Muscle layer of duodenum (tissue), 2 donors: Measurements from ENCODE around the gene STRN.
"Not testable (repeated sequence)": the region's sequence is repeated elsewhere in the genome, so short reads cannot be mapped to it uniquely, and the experiment has no call there.

ENCODE experiments used
- H3K27ac ChIP-seq: one replicate; pipeline ENCODE4 v1.7.0; 2013; ENCODE audit warnings: mild to moderate bottlenecking, low read length
- H3K27me3 ChIP-seq: one replicate; pipeline ENCODE4 v1.7.0; 2013; ENCODE audit warnings: low read depth, mild to moderate bottlenecking, control low read depth, low read length
- H3K36me3 ChIP-seq, 2 donors: one replicate each; pipeline ENCODE4 v1.7.0; 2013; ENCODE audit warnings: low read length in 2 of 2, control low read depth in 1 of 2, mild to moderate bottlenecking in 1 of 2; ENCODE audit not compliant: insufficient read depth in 2 of 2, control insufficient read depth in 1 of 2
- H3K4me1 ChIP-seq, 2 donors: one replicate each; pipeline ENCODE4 v1.7.0; 2013; ENCODE audit warnings: low read length in 2 of 2, mild to moderate bottlenecking in 2 of 2, control low read depth in 1 of 2, moderate library complexity in 1 of 2; ENCODE audit not compliant: insufficient read depth in 2 of 2, control insufficient read depth in 1 of 2
- H3K4me3 ChIP-seq, 2 donors: one replicate each; pipeline ENCODE4 v1.7.0; 2013; ENCODE audit warnings: low read length in 2 of 2, low read depth in 1 of 2, mild to moderate bottlenecking in 1 of 2
- H3K9me3 ChIP-seq, 2 donors: one replicate each; pipeline ENCODE4 v1.7.0; 2013; ENCODE audit warnings: low read length in 2 of 2, control low read depth in 1 of 2, mild to moderate bottlenecking in 1 of 2; ENCODE audit not compliant: control insufficient read depth in 1 of 2
- donor health status: healthy.

The STRN gene

DNA sequence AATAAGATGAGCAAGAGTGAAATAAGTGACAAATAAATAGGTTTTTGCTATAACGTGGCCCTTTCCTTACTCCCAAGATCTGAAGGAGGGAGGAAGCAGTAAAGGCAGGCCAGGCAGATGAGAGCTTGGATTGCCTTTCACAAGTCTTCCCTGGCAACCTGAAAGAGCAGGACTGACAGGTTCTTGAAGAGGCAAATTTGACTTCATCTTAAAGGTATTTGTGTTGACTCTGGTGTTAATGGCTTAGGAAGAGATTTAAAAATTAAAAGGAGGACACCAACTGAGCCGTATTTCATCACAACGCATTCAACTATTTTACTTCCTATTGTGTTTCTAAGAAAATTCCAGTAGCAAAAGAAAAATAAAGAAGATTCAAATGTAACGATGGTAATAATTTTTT lies 3.2 kb downstream of the STRN start:
- Histone ChIP-seq H3K9me3 (no peaks in the 10 kb centered on the region), H3K27ac (no peak overlapping the region), H3K4me3 (no peak overlapping the region), H3K27me3 (no peaks in the 10 kb centered on the region), H3K36me3 (no peaks in the 10 kb centered on the region), H3K4me1 (peaks cover 0 to 14% of the 10 kb centered on the region in 2 donors)

GRCh38 chr2:36960773-36961172 lies 5.6 kb downstream of the STRN start:
- Histone ChIP-seq H3K4me3 (no peak overlapping the region), H3K4me1 (peaks cover 0 to 14% of the 10 kb centered on the region in 2 donors), H3K36me3 (no peaks in the 10 kb centered on the region), H3K9me3 (no peaks in the 10 kb centered on the region), H3K27me3 (no peaks in the 10 kb centered on the region), H3K27ac (no peak overlapping the region)

- Histone ChIP-seq H3K4me1 (peaks cover 0 to 10% of the 10 kb centered on the region in 2 donors), H3K4me3 (no peak overlapping the region), H3K36me3 (no peaks in the 10 kb centered on the region), H3K27ac (no peak overlapping the region), H3K9me3 (no peaks in the 10 kb centered on the region), H3K27me3 (no peaks in the 10 kb centered on the region)
Measured at GRCh38 chr2:36960005-36960675, 6.2 kb downstream of the STRN start.

DNA sequence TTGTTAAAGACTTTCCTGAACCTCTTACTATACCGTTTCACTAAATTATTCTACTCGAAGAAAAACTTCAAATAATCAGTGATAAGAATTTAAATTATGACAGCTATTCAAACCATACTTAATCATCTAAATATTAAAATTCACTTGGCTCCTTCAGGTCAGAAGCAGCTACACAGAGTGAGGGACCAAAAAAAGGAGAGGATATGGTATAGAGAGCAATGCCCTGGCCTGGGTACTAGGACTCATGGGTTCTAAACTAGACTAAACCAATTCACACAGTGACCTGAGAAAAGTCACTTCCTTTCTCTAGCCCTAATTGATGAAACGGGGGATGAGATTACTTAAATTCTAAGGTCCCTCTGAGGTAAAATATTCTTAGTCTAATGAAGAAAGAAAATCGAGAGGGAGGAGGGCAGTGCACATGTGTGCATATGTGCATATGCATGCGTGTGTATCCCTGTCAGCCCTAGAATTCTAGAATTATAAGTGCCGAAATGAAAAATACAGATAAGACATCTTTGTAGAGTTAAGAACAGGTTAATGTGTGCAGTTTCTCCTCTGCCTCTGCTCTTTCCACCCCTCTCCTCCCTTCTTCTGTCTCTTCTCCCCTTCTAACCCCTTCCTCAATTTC lies 11.2 kb downstream of the STRN start:
- no peaks in the 10 kb centered on the region for H3K36me3 ChIP-seq
- H3K4me1 ChIP-seq, result peaks cover 0 to 10% of the 10 kb centered on the region in 2 donors
- H3K27me3 ChIP-seq, result no peaks in the 10 kb centered on the region
- H3K4me3 ChIP-seq, result no peak overlapping the region
- H3K9me3 ChIP-seq, result no peaks in the 10 kb centered on the region
- no peak overlapping the region for H3K27ac ChIP-seq

GRCh38 chr2:36952748-36953197 lies 13.6 kb downstream of the STRN start:
- H3K4me1 ChIP-seq, result peaks cover 0 to 10% of the 10 kb centered on the region in 2 donors
- H3K36me3 ChIP-seq, result no peaks in the 10 kb centered on the region
- H3K27ac ChIP-seq, result no peak overlapping the region
- H3K27me3 ChIP-seq, result no peaks in the 10 kb centered on the region
- no peaks in the 10 kb centered on the region for H3K9me3 ChIP-seq
- no peak overlapping the region for H3K4me3 ChIP-seq

GRCh38 chr2:36951574-36951973 lies 14.8 kb downstream of the STRN start:
- Histone ChIP-seq H3K9me3 (no peaks in the 10 kb centered on the region), H3K4me3 (no peak overlapping the region), H3K36me3 (no peaks in the 10 kb centered on the region), H3K27me3 (no peaks in the 10 kb centered on the region), H3K27ac (no peak overlapping the region), H3K4me1 (peaks cover 0 to 10% of the 10 kb centered on the region in 2 donors)

DNA sequence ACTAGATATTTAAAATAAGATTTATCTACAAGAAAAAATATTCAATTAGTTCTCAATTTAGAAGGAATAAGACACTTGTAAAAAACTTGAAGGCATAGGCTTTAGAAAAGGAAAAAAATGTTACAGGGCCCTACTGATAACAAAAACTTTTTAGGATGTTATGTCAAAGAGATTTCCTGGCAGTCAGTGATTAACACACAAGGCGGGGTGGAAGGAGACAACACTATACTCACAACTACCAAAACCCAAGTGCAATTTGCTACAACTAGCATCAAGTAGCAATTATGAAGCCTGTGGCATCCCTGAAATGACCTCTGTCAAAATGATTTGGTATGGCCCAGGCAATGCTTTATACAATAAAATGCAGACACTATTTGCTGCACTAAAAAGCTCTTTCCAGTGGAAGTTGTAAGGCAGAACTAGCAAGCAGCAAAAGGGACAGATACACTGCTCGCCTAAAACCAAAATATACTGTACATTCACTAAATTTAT lies 15.3 kb downstream of the STRN start:
- Histone ChIP-seq H3K4me1 (peaks cover 0 to 10% of the 10 kb centered on the region in 2 donors), H3K4me3 (no peak overlapping the region), H3K9me3 (no peaks in the 10 kb centered on the region), H3K27me3 (no peaks in the 10 kb centered on the region), H3K27ac (no peak overlapping the region), H3K36me3 (no peaks in the 10 kb centered on the region)

- no peaks in the 10 kb centered on the region for H3K9me3 ChIP-seq
- no peak overlapping the region for H3K27ac ChIP-seq
- H3K4me3 ChIP-seq, result no peak overlapping the region
- peaks cover 0 to 10% of the 10 kb centered on the region in 2 donors for H3K4me1 ChIP-seq
- no peaks in the 10 kb centered on the region for H3K36me3 ChIP-seq
- H3K27me3 ChIP-seq, result no peaks in the 10 kb centered on the region
Measured at GRCh38 chr2:36949845-36950244, 16.5 kb downstream of the STRN start.

DNA sequence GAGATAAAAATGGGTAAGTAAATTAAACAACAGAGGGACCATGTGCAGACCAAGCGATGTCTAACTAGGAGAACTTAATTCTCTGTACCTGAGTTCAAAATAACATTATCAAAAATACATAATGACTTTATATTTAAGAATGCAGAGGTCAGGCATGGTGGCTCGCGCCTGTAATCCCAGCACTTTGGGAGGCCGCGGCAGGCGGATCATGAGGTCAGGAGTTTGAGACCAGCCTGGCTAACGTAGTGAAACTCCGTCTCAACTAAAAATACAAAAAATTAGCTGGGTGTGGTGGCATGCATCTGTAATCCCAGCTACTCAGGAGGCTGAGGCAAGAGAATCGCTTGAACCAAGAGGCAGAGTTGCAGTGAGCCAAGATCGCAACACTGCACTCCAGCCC lies 21.1 kb downstream of the STRN start:
- H3K36me3 ChIP-seq, H3K4me1 ChIP-seq, H3K9me3 ChIP-seq, H3K27ac ChIP-seq, H3K4me3 ChIP-seq, H3K27me3 ChIP-seq: not testable (repeated sequence)

DNA sequence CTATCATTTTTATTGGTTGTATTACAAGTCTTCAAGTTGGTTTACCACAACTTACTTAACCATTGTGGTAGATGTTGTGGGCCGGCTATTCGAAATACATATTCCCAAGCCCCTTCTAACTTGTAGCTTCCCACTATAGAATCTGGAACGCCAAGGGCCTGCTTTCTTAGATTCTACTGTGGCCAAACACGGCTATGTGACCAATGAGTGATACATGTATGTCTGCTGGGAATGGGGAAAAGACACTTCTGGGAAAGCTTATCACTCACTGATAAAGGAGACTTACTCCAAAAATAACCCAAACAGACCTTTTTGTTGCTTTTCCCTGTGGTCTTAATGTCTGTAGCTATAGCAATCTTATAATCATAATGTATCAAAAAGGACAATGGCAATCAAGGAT lies 24.5 kb downstream of the STRN start:
- Histone ChIP-seq H3K4me1 (no peaks in the 10 kb centered on the region), H3K27ac (no peak overlapping the region), H3K4me3 (no peak overlapping the region), H3K9me3 (no peaks in the 10 kb centered on the region), H3K36me3 (no peaks in the 10 kb centered on the region), H3K27me3 (no peaks in the 10 kb centered on the region)

DNA sequence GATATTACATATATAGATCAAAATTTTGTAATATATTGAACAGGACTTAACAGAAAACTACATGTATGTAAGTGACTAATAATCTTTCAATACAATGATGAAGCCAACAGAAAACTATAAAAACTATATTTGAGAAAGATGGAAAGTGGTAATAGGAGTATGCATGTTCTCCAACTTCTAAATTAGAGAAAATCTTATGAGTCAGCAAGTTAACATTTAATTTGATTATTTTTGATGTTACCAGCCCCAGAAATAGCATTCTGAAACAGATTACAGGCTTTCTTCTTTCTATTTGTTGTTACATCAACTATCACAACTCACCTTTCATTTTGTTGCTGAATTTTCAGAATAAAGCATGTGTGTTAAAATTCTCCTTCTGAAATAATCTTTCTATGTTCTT lies 29.8 kb downstream of the STRN start:
- H3K4me1 ChIP-seq, H3K27me3 ChIP-seq, H3K27ac ChIP-seq, H3K4me3 ChIP-seq, H3K36me3 ChIP-seq, H3K9me3 ChIP-seq: not testable (repeated sequence)

GRCh38 chr2:36931688-36932087 lies 34.6 kb downstream of the STRN start:
- H3K27ac ChIP-seq, H3K27me3 ChIP-seq, H3K9me3 ChIP-seq, H3K36me3 ChIP-seq, H3K4me1 ChIP-seq, H3K4me3 ChIP-seq: not testable (repeated sequence)
